DLD1 (cell line): ENCODE results near the gene RFTN1.

Source experiments
- in situ Hi-C: cut with HindIII; loops from 2 replicates; pipeline ENCODE4 v1.10.0; 2017; ENCODE audit warnings: low sequenced_read_pairs

RFTN1 gene

DNA sequence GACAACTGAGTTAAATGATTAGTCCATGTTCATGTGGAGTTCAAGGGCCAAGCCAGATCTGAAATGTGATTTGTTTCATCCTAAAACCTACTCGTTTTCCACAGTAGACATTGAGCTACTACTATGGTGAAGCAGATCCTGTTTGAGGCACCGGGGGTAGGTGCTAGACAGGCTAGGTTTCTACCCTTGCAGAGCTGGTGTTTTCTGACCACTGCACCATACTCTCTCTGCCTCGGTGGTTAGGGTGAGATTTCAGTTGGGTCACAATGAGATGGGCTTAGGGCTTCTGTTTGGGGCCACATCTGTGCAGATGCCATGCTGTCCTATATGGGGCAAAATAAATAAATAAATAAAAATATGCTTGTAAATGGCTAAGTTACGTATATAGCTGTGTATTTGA lies 149.2 kb downstream of the RFTN1 start:
- in situ Hi-C loops, result no loop called here

- in situ Hi-C loops, result no loop called here
These were observed 149.9 kb downstream of the RFTN1 start for GRCh38 chr3:16363636-16364035.

GRCh38 chr3:16362770-16363169 lies 150.7 kb downstream of the RFTN1 start:
- in situ Hi-C loops, result no loop called here

GRCh38 chr3:16361087-16361486 lies 152.4 kb downstream of the RFTN1 start:
- in situ Hi-C loops, result no loop called here

DNA sequence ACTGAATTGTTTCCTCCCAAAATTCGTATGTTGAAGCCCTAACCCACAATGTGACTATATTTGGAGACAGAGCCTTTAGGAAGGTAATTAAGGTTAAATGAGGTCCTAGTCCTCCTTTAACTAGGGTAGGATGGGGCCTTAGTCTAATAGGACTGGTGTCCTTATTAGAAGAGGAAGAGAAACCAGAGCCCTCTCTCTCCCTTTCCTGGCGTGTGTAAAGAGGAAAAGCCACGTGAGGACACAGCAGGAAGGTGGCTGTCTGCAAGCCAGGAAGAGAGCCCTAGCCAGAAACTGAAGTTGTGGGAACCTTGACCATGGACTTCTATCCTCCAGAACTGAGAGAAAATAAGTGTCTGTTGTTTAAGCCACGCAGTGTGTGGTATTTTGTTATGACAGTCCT lies 154.2 kb downstream of the RFTN1 start:
- in situ Hi-C loops, result no loop called here

GRCh38 chr3:16358336-16358735 lies 155.2 kb downstream of the RFTN1 start:
- in situ Hi-C loops, result no loop called here

GRCh38 chr3:16357186-16358121 lies 156.0 kb downstream of the RFTN1 start:
- in situ Hi-C loops, result no loop called here

DNA sequence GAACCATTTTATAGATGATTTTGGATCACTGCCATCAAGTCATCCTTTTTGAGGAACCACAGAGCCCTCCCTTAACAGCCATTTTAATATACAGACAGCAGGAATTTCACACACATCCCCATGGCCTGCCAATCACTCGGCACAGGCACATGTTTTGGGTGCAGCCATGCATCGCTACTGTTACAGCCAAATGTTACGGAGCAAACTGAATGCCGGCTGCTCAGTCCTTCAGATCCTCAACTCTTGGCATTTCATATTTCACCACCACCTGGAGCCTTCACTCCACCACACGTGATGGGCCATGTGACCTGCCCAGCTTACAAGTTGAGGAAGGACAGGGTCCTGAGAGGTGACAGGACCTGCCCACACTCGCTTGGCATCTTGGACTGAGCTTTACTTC lies 157.7 kb downstream of the RFTN1 start:
- in situ Hi-C loops, result no loop called here

GRCh38 chr3:16354291-16354690 lies 159.2 kb downstream of the RFTN1 start:
- in situ Hi-C loops, result no loop called here

GRCh38 chr3:16352428-16352827 lies 161.1 kb downstream of the RFTN1 start:
- in situ Hi-C loops, result no loop called here

- in situ Hi-C loops, result no loop called here
These were observed 162.7 kb downstream of the RFTN1 start for GRCh38 chr3:16350597-16351318.

DNA sequence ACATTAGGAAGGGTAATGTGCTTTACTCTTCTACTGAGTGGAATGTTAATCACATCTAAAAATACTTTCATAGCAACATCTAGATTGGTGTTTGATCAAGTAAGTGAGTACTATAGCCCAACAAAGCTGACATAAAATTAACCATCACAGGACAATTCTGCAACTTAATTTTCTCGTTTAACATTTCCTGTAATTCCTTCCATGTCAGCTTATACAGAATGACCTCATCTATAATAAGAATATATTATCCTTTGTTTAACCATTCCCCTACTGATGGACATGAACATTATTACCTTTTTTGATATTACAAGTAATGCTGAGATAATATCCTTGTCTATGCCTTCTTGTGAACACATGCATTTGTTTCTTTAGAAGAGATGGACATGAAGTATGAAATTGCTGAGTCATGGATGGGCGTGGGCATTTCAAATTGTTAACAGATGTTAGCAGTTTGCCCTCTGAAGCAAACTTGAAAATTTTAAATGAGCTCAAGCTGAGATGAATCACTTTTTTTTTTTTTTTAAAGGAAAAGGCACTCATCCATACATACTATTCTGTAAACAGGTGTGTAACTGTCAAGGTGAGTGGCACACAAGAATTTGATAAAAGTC lies 163.4 kb downstream of the RFTN1 start:
- in situ Hi-C loops, result no loop called here

DNA sequence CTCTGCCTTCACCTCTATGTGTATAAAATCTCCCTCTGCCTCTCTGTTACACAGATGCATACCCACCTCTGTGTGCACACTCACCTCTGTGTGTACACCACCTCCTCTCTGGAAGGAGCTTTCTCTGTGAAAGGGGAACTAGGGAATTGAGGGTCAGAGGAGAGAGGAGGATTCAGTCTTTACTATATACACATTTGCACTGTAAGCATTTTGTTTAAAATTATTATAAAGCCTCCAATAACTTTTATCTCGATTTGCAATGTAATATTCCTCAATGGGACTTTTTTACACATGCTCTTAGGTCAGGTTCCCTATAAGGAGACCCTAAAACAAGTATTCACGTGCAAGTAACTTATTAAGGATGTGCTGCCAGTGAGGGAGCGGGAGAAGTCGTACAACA lies 166.0 kb downstream of the RFTN1 start:
- in situ Hi-C loops, result no loop called here

- in situ Hi-C loops, result no loop called here
These were observed 167.0 kb downstream of the RFTN1 start for GRCh38 chr3:16346413-16347081.

DNA sequence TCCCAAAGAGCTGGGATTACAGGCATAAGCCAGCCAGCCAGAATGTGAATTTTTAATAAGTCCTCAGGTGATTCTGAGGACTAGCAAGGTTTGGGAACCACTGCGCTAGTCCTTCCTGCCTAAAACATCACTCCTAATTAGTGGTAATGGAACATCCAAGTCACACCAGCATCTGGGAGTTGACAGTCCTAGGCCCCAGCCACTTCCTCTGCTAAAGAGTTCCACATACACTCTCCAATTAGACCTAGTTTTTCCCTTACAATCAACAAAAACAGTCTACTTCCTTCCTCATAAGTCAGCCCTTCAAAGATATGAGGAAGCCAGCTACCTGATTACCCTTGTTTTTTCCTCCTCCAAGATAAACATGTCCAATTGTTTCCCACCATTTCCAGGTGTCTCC lies 170.4 kb downstream of the RFTN1 start:
- in situ Hi-C loops, result no loop called here

- in situ Hi-C loops, result no loop called here
These were observed 174.5 kb downstream of the RFTN1 start for GRCh38 chr3:16338999-16339398.

DNA sequence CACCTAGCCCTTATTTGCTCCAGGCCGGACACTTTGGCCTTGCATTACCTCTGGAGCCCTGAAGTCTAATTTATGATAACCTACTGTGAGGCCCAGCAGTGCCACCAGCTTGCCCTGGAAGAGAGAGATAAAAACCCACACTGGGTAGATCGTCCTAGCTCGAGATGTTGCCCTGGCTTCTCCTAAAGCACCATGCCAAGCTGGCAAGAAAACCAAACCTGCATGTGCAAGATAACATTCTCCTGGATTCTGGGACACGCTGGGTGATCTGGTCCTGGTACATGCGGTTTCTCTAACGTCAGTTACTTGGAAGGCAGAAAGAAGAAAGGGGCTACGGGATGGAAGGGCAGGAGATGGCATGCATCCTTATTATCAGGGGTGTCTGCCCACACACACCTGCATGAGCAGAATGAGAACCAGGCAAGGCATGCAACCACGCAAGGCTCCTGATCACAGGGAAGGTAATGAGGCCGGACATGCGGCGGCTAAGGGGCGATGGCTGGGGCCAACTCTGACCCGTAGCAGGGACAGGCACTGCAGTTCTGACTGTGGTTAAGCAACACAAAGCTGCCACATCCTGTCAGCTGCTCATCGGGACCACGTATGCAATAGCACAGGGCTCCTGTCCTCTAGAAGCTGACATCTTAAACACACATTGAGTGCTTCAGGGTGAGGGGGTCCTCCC lies 175.5 kb downstream of the RFTN1 start:
- in situ Hi-C loops, result no loop called here

GRCh38 chr3:16336825-16337224 lies 176.7 kb downstream of the RFTN1 start:
- in situ Hi-C loops, result no loop called here

DNA sequence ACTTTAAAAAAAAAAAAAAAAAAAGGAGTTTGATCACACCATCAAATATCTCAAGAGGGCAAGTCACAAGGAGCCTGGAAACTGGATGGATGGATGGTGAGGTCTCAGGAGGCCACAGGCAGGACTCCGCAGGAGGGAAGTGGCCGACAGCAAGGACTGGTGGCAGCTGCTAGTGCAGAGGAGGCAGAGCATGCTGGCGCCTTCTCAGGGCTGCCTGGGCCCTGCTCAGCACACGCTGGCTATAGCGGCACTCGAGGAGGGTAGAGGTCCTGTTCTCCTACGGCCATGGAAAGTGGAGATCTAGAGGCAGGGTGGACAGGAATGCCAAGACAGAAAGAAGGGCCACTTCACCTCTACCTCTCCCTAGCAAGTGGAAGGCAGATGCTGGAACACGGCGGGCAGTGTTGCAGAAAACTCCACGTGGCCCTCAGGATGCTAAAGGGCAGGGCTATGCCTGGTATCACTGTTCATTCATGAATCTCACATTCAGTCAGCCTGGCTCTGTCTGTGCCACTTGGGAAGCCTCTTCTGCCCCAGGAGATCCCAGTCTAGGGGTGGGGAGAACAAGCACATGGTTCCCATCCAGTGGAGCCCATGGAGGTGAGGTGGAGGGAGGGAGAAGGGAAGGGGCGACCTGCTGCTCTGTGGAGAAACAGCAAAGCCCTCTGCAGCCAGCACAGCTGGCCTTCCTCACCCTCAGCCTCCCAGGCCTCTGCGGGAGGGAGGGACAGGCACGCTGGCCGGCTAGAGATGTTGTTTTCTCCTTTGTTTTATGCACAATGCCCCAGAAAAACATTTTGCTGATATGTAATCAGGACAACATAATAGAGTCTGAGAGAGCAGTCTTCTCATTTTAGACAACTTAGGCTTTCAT lies 177.5 kb downstream of the RFTN1 start:
- in situ Hi-C loops, result no loop called here

- in situ Hi-C loops, result no loop called here
These were observed 178.2 kb downstream of the RFTN1 start for GRCh38 chr3:16335333-16335732.
